Lower leg skin (tissue), 3 donors: ENCODE results near the gene LPIN3.

Source experiments
- POLR2A ChIP-seq, 2 donors: fragments of 450-650 bp; IDR thresholded peaks; one replicate each; pipeline ENCODE4 v1.6.1; 2016 to 2017; ENCODE audit warnings: antibody characterized with exemption in 2 of 2, mild to moderate bottlenecking in 1 of 2, moderate library complexity in 1 of 2
- TF ChIP-seq, protein P1 (sequence below), 3 donors: fragments of 450-650 bp; IDR thresholded peaks; one replicate each; pipeline ENCODE4 v1.5.1; 2016; ENCODE audit warnings: antibody characterized with exemption in 3 of 3, mild to moderate bottlenecking in 3 of 3, moderate library complexity in 2 of 3

DNA sequence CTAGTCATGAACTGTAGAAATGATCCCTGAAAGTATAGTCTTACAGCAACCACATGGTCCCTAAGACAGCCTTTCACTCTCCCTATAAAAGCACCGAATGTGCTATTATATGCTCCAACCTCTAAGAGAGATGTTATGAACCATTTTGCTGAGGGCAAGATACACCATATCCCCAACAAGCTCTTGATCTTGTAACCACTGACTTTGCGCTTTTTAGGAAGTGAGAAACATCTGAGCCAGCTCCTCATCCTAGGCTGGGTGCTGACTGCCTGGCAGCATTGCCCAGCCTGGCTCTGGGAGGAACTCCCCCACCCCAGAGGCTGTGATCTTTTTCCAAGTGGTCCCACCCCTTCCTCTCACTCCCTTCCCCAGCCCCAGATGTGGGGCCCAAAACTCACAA lies 29.1 kb downstream of the LPIN3 start:
- TF ChIP-seq, protein P1, sequence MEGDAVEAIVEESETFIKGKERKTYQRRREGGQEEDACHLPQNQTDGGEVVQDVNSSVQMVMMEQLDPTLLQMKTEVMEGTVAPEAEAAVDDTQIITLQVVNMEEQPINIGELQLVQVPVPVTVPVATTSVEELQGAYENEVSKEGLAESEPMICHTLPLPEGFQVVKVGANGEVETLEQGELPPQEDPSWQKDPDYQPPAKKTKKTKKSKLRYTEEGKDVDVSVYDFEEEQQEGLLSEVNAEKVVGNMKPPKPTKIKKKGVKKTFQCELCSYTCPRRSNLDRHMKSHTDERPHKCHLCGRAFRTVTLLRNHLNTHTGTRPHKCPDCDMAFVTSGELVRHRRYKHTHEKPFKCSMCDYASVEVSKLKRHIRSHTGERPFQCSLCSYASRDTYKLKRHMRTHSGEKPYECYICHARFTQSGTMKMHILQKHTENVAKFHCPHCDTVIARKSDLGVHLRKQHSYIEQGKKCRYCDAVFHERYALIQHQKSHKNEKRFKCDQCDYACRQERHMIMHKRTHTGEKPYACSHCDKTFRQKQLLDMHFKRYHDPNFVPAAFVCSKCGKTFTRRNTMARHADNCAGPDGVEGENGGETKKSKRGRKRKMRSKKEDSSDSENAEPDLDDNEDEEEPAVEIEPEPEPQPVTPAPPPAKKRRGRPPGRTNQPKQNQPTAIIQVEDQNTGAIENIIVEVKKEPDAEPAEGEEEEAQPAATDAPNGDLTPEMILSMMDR (IDR thresholded peaks at IDR 0.05) = no peak
- TF ChIP-seq POLR2A (IDR thresholded peaks at IDR 0.05) = no peak
